ENCODE measurements around the gene SIRPB1.
A peak's percentile ranks its signal among the peaks of the same experiment; 100 is the strongest.

The SIRPB1 gene

DNA sequence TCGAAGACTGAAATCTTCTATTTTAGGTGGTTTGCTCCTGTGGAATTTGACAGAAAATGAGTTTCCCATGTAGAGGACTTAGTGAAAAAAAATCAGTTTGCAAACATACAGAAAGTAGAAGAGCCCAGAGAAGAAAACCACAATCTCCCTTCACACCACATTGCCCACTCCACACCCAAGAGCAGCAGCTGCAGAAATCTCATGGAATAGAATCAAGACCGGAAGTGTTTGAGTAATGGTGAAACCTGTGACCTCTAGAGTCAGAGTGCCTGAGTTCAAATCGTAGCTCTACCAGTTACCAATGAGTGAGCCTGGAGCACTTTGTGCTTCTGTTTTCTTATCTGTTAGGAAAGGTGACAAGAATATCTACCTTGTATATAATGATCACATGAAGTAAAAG lies 33.2 kb upstream of the SIRPB1 start:
- Histone ChIP-seq H3K4me1 (ENCODE audit: low read length) (peaks cover 8% of the 10 kb centered on the region), H3K27ac (ENCODE audit: low read length) (no peak overlapping the region), H3K9ac (ENCODE audit: low read length) (no peak overlapping the region), H3F3A (ENCODE audit: insufficient read depth, low read length) (peaks cover 5% of the 10 kb centered on the region; the same call in 1 of the 2 replicates), H4K20me1 (ENCODE audit: insufficient read depth, low read length) (no peaks in the 10 kb centered on the region), H3K36me3 (replicated peaks; ENCODE audit: insufficient read depth, low read length) (no peaks in the 10 kb centered on the region), H3K9me3 (replicated peaks; ENCODE audit: insufficient read depth, low read length) (no peaks in the 10 kb centered on the region), H3K27me3 (replicated peaks; ENCODE audit: insufficient read depth, low read length) (no peaks in the 10 kb centered on the region), H3K9me2 (replicated peaks; ENCODE audit: insufficient read depth, low read length) (no peaks in the 10 kb centered on the region), H2AFZ (ENCODE audit: low read length) (no peak overlapping the region), H3K4me2 (ENCODE audit: low read depth, low read length) (no peak overlapping the region), H3K79me2 (ENCODE audit: low read length) (no peaks in the 10 kb centered on the region), H3K4me3 (ENCODE audit: low read length) (no peak overlapping the region)
- DNase-seq = peak; percentile 58
- TF ChIP-seq EZH2phosphoT487 (IDR thresholded peaks at IDR 0.05; ENCODE audit: low read length) (no peak), EZH2 (optimal IDR thresholded peaks at IDR 0.05; ENCODE audit: low read depth, low read length) (no peak)

DNA sequence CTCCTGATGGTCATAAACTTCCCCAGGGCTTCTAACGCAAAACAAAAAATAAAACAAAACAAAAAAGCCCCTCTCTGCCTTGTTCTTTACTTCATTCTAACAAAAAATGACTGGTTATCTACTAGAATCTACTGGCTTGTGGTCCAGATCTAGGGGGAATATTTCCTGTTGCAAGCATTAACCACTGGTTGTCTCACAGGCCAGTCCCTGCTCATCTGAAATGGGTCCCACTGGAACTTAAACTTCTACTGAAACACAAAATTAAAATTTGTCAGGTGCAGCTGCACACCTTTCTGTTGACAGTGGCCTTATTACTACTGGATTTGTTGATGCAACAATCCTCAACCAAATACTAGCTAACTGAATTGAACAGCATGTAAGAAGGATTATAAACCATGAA lies 32.3 kb upstream of the SIRPB1 start:
- Histone ChIP-seq H3K27me3 (replicated peaks; ENCODE audit: insufficient read depth, low read length) (no peaks in the 10 kb centered on the region), H3K4me2 (ENCODE audit: low read depth, low read length) (no peak overlapping the region), H3F3A (ENCODE audit: insufficient read depth, low read length) (peaks cover 5% of the 10 kb centered on the region; the same call in 1 of the 2 replicates), H2AFZ (ENCODE audit: low read length) (no peak overlapping the region), H3K27ac (ENCODE audit: low read length) (no peak overlapping the region), H3K79me2 (ENCODE audit: low read length) (no peaks in the 10 kb centered on the region), H3K9me2 (replicated peaks; ENCODE audit: insufficient read depth, low read length) (no peaks in the 10 kb centered on the region), H4K20me1 (ENCODE audit: insufficient read depth, low read length) (no peaks in the 10 kb centered on the region), H3K4me3 (ENCODE audit: low read length) (no peak overlapping the region), H3K4me1 (ENCODE audit: low read length) (peaks cover 8% of the 10 kb centered on the region), H3K36me3 (replicated peaks; ENCODE audit: insufficient read depth, low read length) (no peaks in the 10 kb centered on the region), H3K9ac (ENCODE audit: low read length) (no peak overlapping the region), H3K9me3 (replicated peaks; ENCODE audit: insufficient read depth, low read length) (no peaks in the 10 kb centered on the region)
- DNase-seq = no peak
- TF ChIP-seq EZH2 (optimal IDR thresholded peaks at IDR 0.05; ENCODE audit: low read depth, low read length) = no peak
- TF ChIP-seq EZH2phosphoT487 (IDR thresholded peaks at IDR 0.05; ENCODE audit: low read length) = no peak
- TF ChIP-seq, protein P1, sequence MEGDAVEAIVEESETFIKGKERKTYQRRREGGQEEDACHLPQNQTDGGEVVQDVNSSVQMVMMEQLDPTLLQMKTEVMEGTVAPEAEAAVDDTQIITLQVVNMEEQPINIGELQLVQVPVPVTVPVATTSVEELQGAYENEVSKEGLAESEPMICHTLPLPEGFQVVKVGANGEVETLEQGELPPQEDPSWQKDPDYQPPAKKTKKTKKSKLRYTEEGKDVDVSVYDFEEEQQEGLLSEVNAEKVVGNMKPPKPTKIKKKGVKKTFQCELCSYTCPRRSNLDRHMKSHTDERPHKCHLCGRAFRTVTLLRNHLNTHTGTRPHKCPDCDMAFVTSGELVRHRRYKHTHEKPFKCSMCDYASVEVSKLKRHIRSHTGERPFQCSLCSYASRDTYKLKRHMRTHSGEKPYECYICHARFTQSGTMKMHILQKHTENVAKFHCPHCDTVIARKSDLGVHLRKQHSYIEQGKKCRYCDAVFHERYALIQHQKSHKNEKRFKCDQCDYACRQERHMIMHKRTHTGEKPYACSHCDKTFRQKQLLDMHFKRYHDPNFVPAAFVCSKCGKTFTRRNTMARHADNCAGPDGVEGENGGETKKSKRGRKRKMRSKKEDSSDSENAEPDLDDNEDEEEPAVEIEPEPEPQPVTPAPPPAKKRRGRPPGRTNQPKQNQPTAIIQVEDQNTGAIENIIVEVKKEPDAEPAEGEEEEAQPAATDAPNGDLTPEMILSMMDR (IDR thresholded peaks at IDR 0.05; ENCODE audit: low read length) = no peak

DNA sequence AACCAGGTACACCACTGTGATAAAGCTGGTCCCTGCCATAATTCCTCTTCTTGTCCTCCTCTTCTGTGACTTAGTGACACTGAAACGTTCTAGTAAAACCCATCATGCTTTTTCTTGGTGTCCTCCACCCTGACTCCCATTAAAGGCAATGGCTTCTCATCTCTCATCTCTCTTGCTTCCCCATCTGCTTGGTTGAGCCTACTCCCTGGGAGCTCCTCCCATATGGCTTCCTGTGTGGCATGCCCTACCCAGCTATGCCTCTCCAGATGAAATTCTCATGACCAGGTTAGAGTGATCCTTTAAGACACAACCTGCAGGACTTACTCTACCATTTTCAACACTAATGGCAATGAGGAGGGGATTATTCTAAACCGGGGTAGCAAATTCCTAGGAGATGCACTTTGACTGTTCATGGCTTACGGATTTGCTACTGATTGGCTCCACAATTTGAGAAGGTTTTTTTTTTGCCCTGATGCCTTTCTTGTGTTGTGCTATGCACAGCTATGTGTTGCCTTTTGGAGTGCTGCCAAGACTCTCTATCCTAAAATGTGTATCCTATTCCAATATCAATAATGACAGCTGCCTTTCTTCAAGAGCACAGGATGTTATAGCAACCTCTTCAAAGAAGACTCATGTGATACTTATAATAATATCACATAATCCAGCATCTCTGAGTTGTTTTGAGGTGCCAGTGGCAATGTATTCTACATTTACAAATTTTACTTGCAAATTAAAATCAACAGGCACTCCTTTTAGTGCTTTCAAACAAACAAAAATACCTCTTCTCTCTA lies 31.7 kb upstream of the SIRPB1 start:
- Histone ChIP-seq H3K27me3 (replicated peaks; ENCODE audit: insufficient read depth, low read length) (no peaks in the 10 kb centered on the region), H3K9ac (ENCODE audit: low read length) (no peak overlapping the region), H3K9me3 (replicated peaks; ENCODE audit: insufficient read depth, low read length) (no peaks in the 10 kb centered on the region), H3K4me3 (ENCODE audit: low read length) (no peak overlapping the region), H3K4me2 (ENCODE audit: low read depth, low read length) (no peak overlapping the region), H3K79me2 (ENCODE audit: low read length) (no peaks in the 10 kb centered on the region), H4K20me1 (ENCODE audit: insufficient read depth, low read length) (no peaks in the 10 kb centered on the region), H3K36me3 (replicated peaks; ENCODE audit: insufficient read depth, low read length) (no peaks in the 10 kb centered on the region), H3K27ac (ENCODE audit: low read length) (no peak overlapping the region), H2AFZ (ENCODE audit: low read length) (no peak overlapping the region), H3K4me1 (ENCODE audit: low read length) (peaks cover 8% of the 10 kb centered on the region), H3F3A (ENCODE audit: insufficient read depth, low read length) (peaks cover 5% of the 10 kb centered on the region; the same call in 1 of the 2 replicates), H3K9me2 (replicated peaks; ENCODE audit: insufficient read depth, low read length) (no peaks in the 10 kb centered on the region)
- DNase-seq = no peak
- TF ChIP-seq EZH2 (optimal IDR thresholded peaks at IDR 0.05; ENCODE audit: low read depth, low read length) = no peak
- TF ChIP-seq EZH2phosphoT487 (IDR thresholded peaks at IDR 0.05; ENCODE audit: low read length) = no peak
- TF ChIP-seq, protein P1 (IDR thresholded peaks at IDR 0.05; ENCODE audit: low read length) = no peak

DNA sequence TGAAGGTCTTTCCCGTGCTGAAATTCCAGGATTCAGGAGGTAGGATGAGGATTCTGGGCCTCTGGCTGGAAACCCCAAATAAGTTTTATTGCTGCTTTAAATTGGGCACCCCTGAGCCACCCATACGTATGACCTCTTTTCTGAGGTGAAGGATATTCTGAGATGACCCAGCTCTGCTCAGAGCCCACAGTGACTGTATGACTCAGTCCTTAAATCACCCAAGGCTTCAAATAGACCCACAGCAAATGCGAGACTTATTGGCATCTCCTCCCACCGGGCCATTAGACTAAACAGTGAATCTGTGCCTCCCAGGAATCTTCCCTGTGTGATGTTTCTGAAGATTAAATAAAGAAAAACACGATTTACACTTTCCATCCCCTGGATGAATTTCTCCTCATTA lies 28.3 kb upstream of the SIRPB1 start:
- no peaks in the 10 kb centered on the region for H4K20me1 ChIP-seq (ENCODE audit: insufficient read depth, low read length)
- no peak overlapping the region for H3K9ac ChIP-seq (ENCODE audit: low read length)
- no peaks in the 10 kb centered on the region for H3K79me2 ChIP-seq (ENCODE audit: low read length)
- no peaks in the 10 kb centered on the region for H3K36me3 ChIP-seq (replicated peaks; ENCODE audit: insufficient read depth, low read length)
- no peaks in the 10 kb centered on the region for H3K9me2 ChIP-seq (replicated peaks; ENCODE audit: insufficient read depth, low read length)
- H3K4me3 ChIP-seq (ENCODE audit: low read length) = no peak overlapping the region
- TF ChIP-seq EZH2 (optimal IDR thresholded peaks at IDR 0.05; ENCODE audit: low read depth, low read length) = no peak
- TF ChIP-seq, protein P1 (IDR thresholded peaks at IDR 0.05; ENCODE audit: low read length) = no peak
- no peak for TF ChIP-seq EZH2phosphoT487 (IDR thresholded peaks at IDR 0.05; ENCODE audit: low read length)
- no peaks in the 10 kb centered on the region for H3K9me3 ChIP-seq (replicated peaks; ENCODE audit: insufficient read depth, low read length)
- peaks cover 5% of the 10 kb centered on the region; the same call in 1 of the 2 replicates for H3F3A ChIP-seq (ENCODE audit: insufficient read depth, low read length)
- peaks cover 6% of the 10 kb centered on the region for H3K4me1 ChIP-seq (ENCODE audit: low read length)
- H3K27me3 ChIP-seq (replicated peaks; ENCODE audit: insufficient read depth, low read length) = no peaks in the 10 kb centered on the region
- H3K4me2 ChIP-seq (ENCODE audit: low read depth, low read length) = no peak overlapping the region
- no peak overlapping the region for H2AFZ ChIP-seq (ENCODE audit: low read length)
- DNase-seq = no peak
- H3K27ac ChIP-seq (ENCODE audit: low read length) = no peak overlapping the region

Data from MM.1S (cell line).